ENCODE data around the gene PCNX3.

The PCNX3 gene

DNA sequence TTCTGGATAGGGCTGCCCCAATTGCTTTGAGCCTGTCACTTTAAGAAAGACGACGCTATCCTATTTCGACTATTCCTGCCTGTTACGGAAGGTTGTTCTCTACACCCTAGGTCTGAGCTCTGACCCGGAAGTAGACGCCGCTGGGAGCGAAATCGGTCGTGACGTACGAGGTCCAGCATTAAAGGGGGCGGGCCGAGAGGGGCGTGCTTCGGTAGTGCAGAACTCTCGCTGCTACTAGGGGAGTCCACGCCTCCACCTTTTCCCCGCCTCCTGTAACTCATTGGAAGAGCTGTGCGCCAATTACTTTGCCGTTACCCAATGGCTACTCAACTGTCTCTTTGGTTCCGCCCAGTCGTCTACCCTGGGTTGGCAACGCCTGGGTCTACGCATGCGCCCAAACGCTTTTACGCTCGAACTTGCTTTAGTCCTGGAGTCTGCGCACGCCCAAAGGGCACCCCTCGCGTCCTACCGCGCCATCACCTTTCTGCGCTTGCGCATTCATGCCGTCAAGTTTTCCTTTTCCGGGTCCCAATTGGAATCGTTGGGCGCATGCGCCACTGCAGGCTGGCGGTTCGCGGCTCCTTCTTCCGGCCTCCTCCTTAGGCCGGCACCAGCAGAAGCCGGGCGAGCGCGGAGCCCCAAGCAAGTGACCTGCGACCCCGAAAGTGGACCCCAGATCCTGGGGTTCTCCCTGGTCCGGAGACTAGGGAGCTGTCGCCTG, at the start of gene PCNX3:
TSS of gene PCNX3 (plus strand) at position 548 of the 721 bp plus-strand sequence. CDS start 536 bp downstream, outside the sequence.
- peak; percentile 100 for DNase-seq

DNA sequence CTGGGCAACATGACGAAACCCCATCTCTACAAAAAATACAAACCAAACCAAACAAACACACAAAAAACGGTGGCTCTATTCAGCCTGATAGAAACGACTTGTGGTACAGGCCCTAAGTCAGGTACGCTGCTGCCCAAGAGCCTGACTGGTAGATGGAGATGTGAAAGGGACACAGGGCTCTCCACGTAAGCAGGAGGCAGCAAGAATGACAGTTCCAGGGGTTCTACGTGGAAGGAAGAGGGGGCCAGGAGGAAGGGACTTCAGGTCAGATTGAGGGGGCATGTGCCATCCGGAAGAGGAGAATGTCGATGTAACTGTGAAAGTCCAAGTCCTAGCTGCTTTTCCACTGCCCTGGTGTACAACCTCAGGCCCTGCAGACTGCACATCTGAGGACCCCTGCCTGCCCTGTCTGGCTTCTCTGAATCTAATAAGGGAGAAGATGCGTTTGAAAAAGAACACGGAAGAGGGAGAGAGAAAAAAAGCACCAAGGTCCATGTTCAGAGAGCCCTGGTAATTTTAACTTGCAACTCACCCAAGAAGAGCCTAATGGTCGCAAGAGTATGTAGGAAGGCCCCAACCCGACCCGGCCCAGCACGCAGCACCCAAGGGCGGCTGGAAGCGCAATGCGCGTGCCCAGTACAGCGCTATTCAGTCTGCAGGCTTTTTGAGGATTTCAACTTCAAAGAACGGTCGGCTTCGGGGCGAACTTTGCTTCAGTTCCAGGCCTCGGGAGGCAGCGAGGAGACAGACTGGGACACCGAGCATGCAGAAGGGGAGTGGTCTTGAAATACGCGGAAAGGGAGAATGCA, 46.2 kb upstream of the PCNX3 start:
- DNase-seq: peak; percentile 32

DNA sequence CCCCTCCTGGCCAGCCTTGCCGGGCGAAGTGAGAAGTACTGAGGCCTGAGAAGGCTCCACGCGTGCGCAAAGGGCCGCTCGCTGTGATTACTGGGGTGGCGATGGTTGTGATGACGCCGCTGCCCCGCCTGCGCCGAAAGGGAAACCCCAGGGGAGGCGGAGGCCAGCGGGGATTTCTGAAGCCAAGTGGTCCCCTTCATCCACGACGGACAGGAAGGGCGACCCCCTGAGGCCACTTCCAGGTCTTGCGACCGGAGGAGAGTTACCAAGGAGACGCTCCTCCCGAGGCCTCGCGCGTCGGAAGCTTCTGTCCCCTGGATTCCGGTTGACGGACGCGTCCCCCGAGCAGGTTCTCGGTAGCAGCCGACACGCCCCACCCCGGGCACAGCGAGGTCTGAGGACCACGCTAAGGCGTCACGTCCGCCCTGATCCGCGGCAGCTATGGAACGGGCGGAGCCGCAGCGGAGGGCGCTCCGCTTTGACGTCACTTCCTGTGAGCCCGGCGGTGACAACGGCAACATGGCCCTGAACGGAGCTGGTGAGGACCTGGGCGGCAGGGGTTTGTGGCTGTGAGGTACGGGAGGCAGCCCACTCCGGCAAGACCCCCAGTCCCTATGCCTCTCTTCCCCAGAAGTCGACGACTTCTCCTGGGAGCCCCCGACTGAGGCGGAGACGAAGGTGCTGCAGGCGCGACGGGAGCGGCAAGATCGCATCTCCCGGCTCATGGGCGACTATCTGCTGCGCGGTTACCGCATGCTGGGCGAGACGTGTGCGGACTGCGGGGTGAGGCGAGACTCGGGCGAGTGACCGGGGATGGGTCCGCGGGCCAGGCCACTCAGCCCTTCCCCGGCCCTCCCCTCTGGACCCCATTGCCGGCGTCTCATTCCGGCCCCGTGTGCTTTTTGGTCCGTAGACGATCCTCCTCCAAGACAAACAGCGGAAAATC, 45.3 kb upstream of the PCNX3 start, which contains the start of gene ZNRD2:
TSS of gene ZNRD2 (plus strand) at position 505 of the 946 bp plus-strand sequence. CDS start at position 520, 15 bp downstream.
- DNase-seq: peak; percentile 98

GRCh38 chr11:65571420-65571819, 44.2 kb upstream of the PCNX3 start:
- DNase-seq: no peak

- DNase-seq: no peak
Measured at GRCh38 chr11:65571940-65572339, 43.6 kb upstream of the PCNX3 start.

DNA sequence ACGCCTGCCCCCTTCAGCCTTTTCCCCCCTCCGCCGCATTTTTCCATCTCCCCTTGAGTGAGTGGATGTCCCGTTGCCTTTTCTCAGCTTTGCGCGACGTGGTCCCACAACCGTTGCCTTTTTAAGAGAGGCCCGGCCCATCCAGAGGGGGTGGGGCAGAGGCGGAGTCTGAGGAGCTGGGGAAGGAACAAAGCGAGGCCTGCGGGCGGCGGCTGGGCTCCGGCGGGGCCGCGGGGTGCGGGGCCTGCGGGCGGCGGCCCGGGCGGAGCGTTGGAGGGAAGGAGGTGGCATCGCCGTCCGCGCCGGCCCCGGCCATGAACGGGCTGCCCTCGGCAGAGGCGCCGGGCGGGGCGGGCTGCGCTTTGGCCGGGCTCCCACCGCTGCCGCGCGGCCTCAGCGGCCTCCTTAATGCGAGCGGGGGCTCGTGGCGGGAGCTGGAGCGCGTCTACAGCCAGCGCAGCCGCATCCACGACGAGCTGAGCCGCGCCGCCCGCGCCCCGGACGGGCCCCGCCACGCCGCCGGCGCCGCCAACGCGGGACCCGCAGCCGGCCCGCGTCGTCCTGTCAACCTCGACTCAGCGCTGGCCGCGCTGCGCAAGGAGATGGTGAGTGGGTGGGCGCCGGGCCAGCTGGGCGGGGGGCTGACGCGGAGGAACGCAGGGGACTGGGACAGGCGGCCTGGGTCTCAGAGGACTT, 43.1 kb upstream of the PCNX3 start, which contains the start of gene FAM89B:
TSS of gene FAM89B (plus strand) at position 183 of the 696 bp plus-strand sequence. CDS start at position 315, 132 bp downstream.
- DNase-seq: peak; percentile 92

DNA sequence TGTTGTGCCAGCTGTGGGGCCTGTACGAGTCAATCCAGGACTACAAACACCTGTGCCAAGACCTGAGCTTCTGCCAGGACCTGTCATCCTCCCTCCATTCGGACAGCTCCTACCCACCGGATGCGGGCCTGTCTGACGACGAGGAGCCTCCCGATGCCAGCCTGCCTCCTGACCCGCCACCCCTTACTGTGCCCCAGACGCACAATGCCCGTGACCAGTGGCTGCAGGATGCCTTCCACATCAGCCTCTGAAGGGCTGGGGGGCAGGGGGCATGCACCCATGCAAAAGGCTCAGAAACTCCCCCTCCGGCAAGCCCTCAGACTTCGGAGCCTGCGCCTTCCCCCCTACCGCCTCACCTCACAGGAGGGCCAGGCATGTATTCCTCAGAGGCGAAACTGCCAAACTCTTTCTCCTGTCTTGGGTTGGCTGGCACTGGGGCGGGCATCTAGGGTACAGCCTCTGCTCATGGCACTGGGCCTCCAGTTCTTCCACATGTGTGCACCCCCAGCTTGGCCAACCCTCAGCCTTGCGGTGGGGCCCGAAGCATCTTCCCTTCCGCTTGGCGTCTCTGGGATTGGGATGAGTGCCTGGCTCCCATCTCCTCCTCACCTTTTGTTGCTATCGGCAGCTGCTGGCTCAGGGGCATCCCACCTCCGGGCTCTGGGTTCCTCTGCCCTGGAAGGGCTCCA, 42.0 kb upstream of the PCNX3 start:
- DNase-seq: no peak

GRCh38 chr11:65574109-65574810, 41.3 kb upstream of the PCNX3 start:
- peak; percentile 95 for DNase-seq

DNA sequence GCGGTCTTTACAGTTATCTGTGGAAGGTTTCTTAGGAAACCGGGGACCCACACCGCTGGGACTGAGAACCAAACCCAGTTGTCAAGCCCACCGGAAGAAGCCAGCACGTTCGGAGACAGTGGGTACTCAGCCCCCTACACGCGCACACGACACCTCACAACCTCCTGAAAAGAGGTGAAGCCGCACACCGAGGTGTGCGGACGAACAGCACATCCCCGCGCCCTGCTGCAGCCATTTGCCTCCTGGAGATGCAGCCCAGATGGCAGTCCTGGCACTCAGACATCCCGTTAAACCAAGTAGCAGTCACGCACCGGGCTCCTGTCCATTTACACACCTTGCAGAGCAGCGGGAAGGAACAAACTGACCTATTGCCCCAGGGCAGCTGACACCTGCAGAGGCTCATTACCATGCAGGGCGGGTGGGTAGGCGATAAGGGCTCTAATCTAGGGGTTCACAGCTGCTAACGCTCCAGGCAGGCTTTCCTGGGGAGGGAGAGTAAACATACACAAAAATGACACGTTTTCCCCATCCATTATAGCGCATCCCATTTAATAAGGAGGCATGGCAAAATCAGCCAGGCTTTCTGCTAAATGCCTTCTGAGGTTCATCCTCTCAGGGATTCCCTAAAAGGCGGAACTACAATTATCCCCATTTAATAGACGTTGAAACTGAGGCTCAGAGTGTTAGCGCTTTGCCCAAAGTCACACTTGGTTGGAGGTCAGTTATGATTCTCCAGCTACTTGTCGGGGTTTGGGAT, 40.6 kb upstream of the PCNX3 start:
- DNase-seq: no peak

DNA sequence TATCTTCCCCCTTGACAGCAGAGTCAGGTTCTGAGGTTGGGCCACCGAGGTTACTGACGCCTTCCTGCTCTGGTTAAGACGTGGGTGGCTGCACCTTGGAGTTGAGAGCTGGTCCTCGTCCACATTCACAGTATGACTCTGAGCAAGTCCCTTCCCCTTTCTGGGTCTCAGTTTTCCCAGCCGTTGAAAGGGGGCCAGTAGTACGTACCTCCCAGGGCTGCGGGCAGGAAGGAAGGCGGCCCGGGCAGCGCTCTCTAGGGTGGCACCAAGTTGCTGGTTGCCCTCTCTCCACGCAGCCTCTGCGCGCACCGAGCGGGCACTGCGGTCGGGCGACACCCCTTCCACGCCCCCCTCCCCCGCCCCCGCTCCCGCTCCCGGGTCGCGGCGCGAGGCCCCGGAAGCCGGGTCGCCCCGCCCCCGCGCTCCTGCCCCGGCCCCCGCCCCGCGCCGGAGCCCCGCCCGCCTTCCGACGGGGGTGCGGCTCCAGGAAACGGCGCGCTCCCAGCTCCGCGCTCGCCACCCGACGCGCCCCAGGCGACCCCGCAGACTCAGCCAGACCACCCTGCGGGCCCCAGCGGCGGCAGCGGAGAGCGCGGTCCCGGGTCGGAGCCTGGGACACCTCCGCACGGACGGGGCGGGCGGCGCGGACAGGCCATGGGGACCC, 39.9 kb upstream of the PCNX3 start, which contains the start of gene EHBP1L1:
TSS of gene EHBP1L1 (plus strand) at position 486 of the 664 bp plus-strand sequence. CDS start 250 bp downstream, outside the sequence.
- peak; percentile 87 for DNase-seq

DNA sequence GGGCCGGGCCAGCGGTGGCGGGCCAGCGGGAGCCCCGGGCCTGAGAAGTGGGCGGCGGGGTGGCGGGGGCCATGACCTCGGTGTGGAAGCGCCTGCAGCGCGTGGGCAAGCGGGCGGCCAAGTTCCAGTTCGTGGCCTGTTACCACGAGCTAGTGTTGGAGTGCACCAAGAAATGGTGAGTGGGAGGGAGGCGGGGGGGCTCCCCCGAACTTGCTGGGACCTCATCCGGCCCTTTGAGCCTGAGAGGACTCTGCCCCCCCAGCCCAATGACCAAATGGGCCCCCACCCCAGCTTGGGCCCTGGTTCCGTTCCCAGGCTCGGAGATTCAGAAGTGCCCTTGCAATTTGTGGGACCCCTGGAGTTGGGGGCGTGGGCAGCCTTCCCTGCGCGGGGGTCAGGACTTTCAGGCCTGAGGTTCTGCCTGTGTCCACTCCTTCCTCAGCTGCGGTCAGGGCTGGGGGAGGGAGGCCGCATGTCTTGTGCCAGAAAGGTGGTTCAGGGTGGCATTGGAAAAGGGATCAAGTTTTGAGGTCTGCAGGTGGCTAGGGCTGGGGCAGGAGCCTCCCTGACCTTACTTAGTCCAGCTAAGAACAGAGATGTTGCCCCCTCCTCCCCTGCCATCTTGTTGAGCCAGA, 39.2 kb upstream of the PCNX3 start:
- no peak for DNase-seq

GRCh38 chr11:65576867-65577755, 38.5 kb upstream of the PCNX3 start:
- DNase-seq: peak; percentile 47

DNA sequence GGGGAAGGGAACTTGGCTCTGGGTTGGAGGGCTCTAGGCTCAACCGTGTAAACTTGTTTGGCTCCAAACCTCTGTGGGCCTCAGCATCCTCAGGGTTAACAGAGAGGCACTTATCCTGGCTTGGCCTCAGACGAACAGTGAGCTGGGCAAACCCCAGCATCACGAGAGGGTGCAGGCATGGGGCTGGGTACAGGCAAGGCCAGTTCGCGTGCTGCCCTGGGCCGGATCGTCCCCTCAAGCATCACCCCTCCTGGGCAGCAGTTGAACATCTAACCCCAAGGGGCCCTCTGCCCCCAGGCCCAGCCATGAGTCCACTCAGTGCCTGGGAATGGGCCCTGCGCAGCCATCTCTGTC, 37.8 kb upstream of the PCNX3 start:
- DNase-seq: no peak

DNA sequence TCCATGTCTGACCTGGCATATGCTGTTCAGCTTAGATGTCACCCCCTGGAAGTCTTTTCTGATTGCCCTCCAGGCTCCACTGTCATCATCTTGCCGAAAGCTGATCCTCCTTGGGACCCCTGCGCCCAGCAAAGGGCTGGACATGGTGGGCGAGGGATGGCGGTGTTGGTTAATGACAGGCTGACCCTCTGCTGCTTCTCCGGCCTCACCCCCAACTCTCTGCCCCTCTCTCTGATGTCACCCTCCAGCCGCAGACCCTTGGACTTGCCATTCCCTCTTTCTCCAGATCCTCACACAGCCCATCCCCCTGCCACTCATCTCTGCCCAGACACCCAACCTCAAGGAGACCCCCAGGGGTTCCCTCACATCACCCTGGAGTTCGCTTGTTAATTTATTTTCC, 37.4 kb upstream of the PCNX3 start:
- DNase-seq: no peak

DNA sequence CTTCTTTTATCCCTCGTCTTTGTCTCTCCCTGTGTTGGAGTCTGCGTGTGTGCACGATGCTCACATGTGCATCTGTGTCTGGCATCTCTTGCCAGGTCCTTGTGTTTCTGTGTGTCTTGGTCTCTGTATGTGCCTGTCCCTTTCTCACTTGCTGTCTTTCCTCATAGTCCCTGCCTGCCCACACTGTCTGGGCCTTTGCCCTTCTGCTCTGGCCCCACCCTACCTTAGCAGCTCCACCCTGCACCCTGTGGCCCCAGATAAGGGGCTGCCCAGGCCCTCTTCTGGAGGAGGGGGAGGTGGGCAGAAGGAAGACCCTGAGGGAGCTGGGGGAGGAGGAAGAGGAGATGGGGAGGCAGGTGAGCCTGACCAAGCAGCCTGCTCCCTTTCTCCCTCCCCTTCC, 36.9 kb upstream of the PCNX3 start:
- DNase-seq: no peak

DNA sequence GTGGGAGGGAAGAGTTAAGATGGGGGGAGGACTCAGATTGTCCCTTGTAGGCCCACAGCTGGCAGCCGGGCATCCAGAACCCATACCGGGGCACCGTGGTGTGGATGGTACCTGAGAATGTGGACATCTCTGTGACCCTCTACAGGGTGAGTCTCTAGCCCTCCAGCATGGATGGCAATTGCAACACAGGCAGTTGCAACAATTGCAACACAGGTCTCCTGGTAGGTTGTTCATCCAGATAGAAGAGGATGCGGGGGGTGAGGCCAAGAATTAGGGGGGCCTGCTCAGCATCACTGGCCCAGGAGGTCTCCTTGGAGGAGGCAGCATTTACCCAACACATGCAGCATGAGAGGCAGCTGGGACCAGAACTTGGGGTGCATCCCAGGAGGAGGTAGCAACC, 36.3 kb upstream of the PCNX3 start:
- DNase-seq: no peak

GRCh38 chr11:65580031-65580692, 35.4 kb upstream of the PCNX3 start:
- no peak for DNase-seq
